NCI-H146 treated with DMSO at 0.1 percent for 48 hours (cell line): ENCODE data around the gene PTK7.
"Not testable (repeated sequence)": the region's sequence is repeated elsewhere in the genome, so short reads cannot be mapped to it uniquely, and the experiment has no call there.

Source experiments
- DNase-seq: peaks from one replicate; lab custom pipeline; 2025; ENCODE audit not compliant: unreplicated experiment; lab: John Stamatoyannopoulos, UW

The PTK7 gene

DNA sequence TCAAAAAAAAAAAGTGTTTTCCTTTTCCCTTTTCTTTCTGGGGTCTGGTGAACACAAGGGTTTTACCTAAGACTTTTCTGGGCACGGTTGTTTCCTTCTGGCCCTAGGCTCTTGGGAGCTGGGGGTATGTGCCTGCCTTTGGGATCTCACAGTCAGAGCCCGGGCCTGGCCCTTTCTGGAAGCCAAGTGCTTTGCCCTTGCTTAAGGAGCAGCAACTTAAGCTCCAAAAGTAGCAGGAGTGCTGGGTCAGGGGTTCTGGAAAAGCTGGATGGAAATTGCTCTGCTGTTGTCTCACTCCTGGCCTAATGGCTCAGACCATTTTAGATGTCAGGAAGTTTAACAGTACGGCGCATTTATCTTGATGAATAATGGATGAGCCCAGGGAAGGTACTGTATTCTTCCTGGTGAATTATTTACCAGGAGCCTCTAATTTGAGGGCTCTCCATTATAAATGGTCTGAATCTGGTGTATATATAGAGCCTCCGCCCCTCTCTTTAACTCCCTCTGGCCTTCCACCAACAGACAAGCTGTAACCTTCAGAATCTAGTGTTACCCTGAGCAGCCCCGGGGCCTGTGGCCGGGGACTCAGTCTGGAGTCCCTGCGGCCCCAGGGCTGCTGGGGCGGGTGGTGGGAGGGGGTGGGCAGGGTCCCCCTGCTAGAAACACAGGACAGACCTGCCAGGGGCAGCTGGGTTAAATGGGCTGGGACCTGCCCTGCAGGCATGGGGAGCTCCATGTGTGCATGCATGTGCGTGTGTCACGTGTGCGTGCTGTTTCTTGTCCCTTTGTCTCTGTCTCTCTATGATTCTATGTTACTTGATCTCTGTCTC, 37.5 kb downstream of the PTK7 start:
- DNase-seq = peak; percentile 87

DNA sequence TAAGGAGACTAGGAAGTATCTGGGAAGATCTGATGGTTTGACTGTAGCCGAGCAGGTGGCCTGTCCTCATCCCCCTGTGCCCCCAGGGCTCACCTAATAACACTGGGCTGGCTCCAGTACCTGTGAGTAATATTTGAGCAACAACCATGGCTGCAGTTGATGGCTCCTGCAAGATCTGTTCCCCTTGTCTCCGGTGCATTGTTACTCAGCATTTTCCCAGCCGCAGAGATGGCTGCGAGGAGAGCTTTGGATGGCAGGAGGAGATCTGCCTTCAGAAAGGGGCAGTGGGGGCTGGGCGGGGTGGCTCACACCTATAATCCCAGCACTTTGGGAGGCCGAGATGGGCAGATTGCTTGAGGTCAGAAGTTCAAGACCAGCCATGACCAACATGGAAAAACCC, 39.3 kb downstream of the PTK7 start:
- peak; percentile 82 for DNase-seq

DNA sequence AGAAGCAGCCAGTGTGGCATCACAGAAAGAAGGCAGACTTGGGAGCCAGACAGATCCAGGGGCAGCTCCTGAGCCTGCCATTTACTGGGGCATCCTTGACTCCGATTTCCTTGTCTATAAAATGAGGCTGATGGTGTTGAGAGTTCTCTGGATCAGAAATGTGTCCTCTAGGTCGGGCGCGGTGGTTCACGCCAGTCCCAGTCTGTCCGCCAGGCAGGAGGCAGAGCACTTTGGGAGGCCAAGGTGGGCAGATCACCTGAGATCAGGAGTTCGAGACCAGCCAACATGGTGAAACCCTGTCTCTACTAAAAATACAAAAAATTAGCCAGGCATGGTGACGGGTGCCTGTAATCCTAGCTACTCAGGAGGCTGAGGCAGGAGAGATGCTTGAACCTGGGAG, 41.4 kb downstream of the PTK7 start:
- DNase-seq = not testable (repeated sequence)

DNA sequence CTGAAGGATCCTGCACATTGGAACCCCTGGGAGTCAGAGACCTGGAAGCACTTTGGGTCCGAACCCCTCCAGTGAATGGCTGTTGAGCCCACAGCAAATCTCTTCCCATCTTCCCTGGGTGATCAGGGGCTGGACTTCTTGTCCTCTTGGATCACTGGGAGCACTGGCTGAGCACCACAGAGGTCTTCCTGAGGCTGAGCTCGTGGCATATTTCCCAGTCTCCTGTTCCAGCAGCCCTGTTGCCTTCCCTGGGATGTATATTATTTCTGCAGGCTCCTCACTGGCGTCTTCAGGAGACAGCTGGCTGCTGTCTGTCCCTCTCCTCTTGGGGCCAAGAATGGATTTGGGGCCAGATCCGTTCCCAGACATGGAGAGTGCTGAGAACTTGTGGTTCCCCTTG, 43.4 kb downstream of the PTK7 start:
- no peak for DNase-seq

DNA sequence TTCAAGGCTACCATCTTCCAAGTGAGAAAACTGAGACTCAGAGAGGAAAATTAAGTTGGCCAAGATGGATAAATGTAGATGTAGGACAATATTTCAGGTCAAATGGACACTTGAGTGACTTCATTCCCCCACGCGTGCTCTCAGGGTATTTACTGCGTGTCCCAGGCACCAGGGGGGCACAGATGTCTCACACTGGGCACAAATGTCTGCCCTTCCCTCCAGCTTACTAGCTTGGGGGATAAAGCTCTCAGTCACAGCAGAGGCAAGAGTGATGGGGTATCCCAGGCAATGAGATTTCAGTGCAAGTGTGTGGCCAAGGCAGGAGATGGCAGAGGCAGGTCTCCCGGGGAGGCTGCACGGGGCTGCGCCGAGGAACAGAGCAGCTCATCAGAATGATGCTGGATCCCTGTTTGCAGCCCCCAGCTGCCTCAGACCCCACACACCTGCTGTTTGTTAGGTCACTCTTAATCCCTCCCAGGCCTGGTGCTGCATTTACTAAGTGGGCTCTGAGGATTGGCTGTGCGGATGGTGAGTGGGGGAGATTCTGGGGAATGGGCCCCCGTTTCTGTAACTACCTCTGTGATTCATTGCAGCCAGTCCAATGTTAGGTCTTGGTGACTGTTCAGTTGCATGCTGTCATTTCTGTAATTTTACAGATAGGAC, 44.1 kb downstream of the PTK7 start:
- DNase-seq = no peak

DNA sequence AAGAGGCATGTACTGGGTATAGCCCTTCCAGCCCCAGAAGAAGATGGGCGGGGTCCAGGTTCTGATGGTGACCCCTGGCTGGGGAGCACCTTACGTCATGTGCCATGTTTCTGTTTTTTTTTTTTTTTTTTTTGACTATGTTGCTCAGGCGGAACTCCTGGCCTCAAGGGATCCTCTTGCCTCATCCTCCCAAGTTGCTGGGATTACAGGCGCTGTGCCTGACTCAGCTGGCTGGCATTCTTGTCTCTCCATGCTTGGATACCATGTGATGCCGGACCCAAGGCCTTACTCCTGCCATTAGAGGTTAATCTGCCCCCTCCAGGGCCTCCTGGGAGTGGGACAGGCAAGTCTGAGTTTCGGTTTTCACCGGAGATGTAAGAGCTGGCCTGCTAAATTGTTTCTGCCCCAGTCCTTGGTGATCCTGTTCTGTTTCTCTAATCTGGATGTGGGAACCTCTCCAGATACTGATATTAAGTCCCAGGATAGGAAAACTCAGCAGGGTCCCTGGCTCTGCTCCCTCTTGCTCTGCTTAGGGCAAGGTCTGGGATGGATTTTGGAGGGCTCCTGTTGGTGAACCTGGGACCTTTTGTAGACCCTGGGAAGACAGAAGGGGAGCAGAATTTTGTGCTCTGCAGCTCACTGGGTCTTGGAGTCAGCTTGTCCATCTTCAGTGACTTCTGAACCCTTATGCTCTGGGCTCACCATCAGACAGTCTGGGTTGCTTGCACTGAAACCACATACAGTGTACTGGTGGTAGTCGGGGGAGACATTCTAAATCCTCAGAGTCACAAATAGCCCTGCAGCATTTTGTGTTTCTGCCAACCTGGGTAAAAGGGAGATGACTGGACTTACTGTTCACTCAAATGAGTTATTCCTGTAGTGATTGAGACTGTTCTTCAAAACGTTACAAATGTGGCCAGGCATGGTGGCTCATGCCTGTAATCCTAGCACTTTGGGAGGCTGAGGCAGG, 45.1 kb downstream of the PTK7 start:
- no peak for DNase-seq

DNA sequence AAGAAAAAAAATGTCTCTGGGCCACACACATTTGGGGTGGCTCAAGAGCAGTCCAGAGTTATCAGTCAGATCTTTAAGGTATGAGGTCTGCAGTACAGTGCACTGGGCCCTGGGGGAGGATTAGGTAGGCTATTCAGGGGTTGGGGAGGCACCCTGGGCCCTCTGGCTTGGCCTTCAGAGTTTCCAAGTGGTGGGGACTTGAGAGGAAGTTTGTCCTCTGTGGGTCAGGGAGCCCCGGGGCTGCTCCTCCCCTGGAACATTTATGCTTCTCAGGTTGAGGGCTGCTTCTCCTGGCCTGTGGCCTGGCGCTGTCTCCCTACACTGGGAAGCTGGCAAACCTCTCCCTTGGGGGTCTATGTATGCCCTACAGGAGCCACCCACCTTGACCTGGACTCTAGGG, 46.0 kb downstream of the PTK7 start:
- DNase-seq = no peak

DNA sequence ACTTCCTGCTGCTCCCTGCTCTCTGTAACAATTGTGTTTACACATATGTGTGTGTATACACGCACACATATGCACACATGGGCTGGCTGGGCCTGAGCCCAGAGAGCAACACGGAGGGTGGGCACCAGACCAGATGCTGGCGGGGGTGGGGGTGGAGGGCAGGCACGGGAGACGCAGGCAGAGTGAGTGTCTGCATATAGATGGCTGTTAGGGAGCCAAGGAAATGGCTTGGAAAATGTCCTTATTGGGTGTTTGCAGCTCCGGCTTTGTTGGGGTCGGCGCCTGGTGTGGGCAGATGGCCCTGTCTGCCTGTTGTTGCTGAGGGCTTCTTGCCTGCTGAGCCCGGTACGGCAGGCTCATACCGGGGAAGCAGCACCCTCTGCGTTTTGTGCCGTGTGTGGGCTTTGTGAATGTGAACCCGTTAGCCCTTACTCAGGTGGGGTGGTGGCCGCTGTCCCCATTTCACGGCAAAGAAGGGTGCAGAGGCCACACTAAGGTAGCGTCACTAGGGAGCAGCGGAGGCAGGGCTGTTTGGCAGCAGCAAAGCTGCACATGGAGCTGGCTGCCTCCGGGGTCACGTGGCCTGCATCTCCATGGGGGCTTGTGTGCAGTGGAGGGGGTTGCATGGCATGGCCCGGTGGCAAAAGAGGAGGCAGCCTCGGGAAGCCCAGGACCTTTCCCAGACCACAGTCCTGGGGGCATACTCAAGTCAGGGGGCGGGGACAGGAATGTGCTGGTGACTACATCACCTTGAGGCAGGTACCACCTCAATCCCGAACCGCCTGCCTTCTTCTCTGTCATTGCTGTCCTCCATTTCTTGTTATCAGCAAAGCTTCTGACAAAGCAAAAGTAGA, 47.6 kb downstream of the PTK7 start:
- DNase-seq = no peak

DNA sequence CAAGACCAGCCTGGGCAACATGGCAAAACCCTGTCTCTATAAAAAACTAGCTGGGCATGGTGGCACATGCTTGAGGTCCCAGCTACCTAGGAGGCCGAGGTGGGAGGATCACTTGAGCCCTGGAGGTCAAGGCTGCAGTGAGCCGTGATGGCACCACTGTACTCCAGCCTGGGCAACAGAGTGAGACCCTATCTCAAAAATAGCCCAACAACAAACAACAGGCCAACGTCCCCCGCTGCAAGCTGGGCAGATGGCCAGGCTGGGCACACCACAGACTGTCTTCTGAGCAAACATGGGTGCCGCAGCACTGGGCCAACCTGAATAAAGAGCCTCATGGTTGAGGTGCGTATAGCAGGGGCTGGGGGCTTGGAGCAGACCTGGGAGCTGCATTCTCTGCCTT, 48.4 kb downstream of the PTK7 start:
- no peak for DNase-seq

DNA sequence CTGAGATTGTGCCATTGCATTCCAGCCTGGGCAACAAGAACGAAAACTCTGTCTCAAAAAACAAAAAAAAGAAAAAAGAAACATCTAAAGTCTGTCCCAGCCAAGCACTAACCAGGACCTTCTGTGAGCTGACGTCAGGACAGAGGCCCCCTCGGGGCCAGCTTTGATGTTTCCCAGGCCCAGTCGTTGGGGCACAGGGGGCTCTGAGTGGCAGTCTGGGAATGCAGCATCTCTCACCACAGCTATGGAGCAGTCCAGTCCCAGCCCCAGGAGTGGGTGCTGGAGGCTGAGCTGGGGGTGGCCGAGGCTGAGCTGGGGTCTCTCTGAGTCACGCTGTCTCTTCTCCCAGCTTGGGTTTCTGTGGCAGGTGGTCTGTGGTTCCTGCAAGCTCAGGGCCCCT, 49.0 kb downstream of the PTK7 start:
- no peak for DNase-seq

DNA sequence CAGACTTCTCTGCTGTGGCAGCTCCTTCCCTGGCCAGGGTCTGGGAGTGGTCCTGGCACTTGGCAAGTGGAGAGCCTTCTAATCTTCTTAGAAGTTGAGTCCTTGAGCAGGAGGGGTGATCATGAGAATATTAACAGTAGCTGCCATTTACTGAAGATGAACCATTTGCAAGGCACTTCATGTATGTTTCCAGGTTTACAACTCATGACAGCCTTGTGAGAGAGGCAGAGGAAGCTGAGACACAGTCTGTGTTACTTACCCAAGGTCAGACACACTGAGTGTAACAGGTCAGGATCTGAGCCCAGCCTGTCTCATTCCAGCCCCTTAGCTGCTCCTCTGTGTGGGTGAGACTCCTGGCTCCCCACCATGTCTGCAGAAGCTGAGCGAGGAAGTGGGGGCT, 49.4 kb downstream of the PTK7 start:
- no peak for DNase-seq

DNA sequence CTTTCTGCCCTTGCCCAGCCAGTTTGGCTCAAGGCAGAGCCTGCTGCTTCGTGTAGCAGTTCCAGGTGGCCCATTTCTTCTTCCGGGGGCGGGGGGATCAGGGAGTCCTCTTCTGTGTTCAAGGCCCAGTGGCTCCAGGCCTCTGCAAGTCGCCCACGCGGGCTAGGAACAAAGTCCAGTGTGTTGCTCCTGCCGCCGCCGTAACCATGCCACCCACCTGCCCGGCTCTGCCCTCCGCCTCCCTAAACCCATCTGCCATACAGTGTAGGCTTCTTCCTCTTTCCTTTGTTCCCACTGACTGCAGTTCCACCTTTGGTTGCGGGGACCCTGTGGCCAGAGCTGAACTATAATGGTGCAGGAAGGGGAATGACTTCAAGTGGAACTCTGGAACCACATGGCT, 51.1 kb downstream of the PTK7 start:
- DNase-seq = no peak

DNA sequence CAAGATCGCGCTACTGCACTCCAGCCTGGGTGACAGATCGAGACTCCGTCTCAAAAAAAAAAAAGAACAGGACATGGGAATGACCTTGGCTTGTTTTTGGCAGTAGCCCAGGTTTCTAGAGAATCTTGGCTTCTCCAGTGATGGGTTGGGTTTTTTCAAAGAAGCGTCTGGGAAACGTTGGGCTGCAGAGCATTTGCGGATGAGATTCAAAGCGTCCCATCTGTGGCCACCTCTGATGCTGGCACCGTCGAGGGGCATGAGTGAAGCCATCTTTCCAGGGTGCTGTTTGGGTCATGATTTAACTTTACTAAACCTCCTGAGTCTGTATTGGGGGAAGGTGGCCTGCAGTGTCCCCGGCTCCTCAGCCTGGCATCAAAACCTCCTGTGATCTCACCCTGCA, 51.8 kb downstream of the PTK7 start:
- DNase-seq = no peak

DNA sequence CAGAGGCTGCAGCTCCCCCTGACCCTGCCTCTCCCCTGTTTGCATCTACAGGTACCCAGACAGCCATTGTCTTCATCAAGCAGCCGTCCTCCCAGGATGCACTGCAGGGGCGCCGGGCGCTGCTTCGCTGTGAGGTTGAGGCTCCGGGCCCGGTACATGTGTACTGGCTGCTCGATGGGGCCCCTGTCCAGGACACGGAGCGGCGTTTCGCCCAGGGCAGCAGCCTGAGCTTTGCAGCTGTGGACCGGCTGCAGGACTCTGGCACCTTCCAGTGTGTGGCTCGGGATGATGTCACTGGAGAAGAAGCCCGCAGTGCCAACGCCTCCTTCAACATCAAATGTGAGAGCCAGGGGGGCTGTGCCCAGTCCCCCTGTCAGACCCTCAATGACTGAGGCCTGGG, 52.8 kb downstream of the PTK7 start:
- DNase-seq = no peak

DNA sequence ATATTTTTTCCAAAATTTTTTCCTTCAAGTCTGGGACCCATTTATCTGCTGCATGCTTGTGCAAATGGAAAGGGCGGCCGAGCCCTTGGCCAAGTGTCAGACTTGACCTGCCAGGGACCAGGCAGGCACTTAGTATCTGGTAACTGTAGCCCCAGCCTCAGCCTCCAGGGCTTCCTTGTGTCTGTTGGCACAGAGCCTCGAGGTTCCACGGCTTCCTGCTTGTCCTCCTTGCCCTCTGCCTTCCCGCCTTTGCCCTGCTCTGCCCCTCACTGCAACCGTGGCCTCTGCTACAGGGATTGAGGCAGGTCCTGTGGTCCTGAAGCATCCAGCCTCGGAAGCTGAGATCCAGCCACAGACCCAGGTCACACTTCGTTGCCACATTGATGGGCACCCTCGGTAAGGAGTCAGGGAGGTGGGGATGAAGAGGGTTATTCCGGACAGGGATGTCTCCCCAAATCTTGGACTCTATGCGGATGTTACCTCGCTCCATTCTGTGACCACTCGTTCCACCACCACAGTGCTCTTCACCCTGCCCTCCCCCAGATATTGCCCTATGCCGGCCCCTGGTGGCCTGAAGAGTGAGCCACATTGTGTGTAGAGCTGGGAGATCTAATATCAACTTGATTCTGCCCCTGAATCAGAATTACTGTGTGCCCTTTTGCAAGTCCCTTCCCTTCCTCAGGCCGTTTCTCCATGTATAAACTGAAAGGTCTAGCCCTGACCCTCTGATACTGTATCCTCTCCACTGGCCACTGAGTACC, 53.5 kb downstream of the PTK7 start:
- DNase-seq = peak; percentile 12

DNA sequence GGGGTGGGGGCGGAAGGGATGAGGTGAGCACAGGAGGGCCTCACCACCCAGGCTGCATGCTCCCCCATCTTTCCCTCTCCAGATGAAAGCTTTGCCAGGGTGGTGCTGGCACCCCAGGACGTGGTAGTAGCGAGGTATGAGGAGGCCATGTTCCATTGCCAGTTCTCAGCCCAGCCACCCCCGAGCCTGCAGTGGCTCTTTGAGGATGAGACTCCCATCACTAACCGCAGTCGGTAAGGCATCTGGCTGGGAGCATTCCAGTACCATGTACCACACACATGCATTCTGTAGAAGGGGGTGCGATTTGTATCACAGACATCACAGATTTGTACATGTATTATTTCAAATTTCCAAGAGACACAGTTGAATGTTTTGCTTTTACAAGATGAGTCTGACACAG, 54.3 kb downstream of the PTK7 start:
- DNase-seq = no peak

DNA sequence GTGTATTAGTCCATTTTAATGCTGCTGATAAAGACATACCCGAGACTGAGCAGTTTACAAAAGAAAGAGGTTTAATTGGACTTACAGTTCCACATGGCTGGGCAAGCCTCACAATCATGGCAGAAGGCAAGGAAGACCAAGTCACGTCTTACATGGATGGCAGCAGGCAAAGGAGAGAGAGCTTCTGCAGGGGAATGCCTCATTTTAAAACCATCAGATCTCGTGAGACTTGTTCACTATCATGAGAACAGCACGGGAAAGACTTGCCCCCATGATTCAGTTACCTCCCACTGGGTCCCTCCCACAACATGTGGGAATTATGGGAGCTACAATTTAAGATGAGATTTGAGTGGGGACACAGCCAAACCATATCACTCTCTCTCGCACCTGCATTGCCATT, 55.3 kb downstream of the PTK7 start:
- not testable (repeated sequence) for DNase-seq

DNA sequence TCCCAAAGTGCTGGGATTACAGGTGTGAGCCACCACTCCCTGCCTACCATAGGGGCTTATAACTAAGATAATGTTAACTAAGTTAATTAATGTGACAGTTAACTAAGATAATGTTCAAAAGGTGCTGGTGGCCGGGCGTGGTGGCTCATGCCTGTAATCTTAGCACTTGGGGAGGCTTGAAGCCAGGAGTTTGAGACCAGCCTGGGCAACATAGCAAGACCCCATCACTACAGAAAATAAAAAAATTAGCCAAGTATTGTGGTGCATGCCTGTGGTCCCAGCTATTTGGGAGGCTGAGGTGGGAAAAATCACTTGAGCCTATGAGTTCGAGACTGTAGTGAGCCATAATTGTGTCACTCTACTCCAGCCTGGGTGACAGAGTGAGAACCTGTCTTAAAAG, 62.2 kb downstream of the PTK7 start:
- no peak for DNase-seq

DNA sequence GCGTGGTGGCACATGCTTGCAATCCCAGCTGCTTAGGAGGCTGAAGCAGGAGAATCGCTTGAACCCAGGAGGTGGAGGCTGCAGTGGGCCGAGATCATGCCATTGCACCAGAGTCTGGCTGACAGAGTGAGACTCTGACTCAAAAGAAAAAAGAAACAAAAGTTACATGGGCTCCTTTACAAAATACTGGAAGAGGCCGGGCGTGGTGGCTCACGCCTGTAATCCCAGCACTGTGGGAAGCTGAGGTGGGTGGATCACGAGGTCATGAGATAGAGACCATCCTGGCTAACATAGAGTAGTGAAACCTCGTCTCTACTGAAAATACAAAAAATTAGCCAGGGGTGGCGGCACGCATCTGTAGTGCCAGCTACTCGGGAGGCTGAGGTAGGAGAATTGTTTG, 63.9 kb downstream of the PTK7 start:
- DNase-seq = not testable (repeated sequence)

DNA sequence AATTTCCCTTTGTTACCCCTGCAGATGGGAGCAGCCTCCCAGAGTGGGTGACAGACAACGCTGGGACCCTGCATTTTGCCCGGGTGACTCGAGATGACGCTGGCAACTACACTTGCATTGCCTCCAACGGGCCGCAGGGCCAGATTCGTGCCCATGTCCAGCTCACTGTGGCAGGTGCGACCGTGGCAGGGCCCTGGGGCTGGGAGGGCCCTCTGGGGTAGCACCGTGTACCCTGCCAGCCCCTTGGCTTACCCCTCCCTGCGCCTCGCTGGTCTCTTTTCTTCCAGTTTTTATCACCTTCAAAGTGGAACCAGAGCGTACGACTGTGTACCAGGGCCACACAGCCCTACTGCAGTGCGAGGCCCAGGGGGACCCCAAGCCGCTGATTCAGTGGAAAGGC, 65.5 kb downstream of the PTK7 start:
- DNase-seq = no peak
